Endodermal cell (in vitro differentiated cells): Measurements from ENCODE around the gene AGPAT3. TPM values are rescaled to one million over a fixed set of nuclear protein-coding genes. Genes with fewer than 3 reads are reported as not detected.

Source experiments
- DNase-seq: peaks from one replicate; pipeline ENCODE4 v3.0.0-alpha.2; 2017
- H3K27ac ChIP-seq: 2 replicates; pipeline ENCODE4 v1.5.1; 2013; ENCODE audit warnings: mild to moderate bottlenecking, low read depth, low read length, moderate library complexity
- H3K27me3 ChIP-seq: 2 replicates; pipeline ENCODE4 v1.6.1; 2013; ENCODE audit warnings: mild to moderate bottlenecking, low read length, moderate library complexity; ENCODE audit not compliant: insufficient read depth, control insufficient read depth, poor library complexity, severe bottlenecking
- H3K36me3 ChIP-seq: 2 replicates; pipeline ENCODE4 v1.7.0; 2013; ENCODE audit warnings: mild to moderate bottlenecking, low read length, moderate library complexity; ENCODE audit not compliant: control insufficient read depth, insufficient read depth
- H3K4me1 ChIP-seq: one replicate; pipeline ENCODE4 v1.7.0; 2013; ENCODE audit warnings: low read length; ENCODE audit not compliant: control insufficient read depth, insufficient read depth
- H3K4me3 ChIP-seq: 2 replicates; pipeline ENCODE4 v1.5.1; 2013; ENCODE audit warnings: mild to moderate bottlenecking, low read length, moderate library complexity
- H3K9ac ChIP-seq: 2 replicates; pipeline ENCODE4 v1.6.1; 2013; ENCODE audit warnings: mild to moderate bottlenecking, low read length, moderate library complexity; ENCODE audit not compliant: poor library complexity, severe bottlenecking; ENCODE audit errors: extremely low read depth
- H3K9me3 ChIP-seq: 2 replicates; pipeline ENCODE4 v1.6.1; 2013; ENCODE audit warnings: mild to moderate bottlenecking, low read length, moderate library complexity; ENCODE audit not compliant: control insufficient read depth
- H3K27ac Mint-ChIP-seq: 2 replicates; pipeline ENCODE4 v1.8.0; 2020; ENCODE audit warnings: mixed read lengths
- H3K27me3 Mint-ChIP-seq: 2 replicates; pipeline ENCODE4 v1.8.0; 2021; ENCODE audit warnings: mild to moderate bottlenecking, mixed read lengths; ENCODE audit not compliant: insufficient read depth
- H3K36me3 Mint-ChIP-seq: 2 replicates; pipeline ENCODE4 v1.8.0; 2020; ENCODE audit warnings: low read depth, mixed read lengths
- H3K4me1 Mint-ChIP-seq: 2 replicates; pipeline ENCODE4 v1.8.0; 2020; ENCODE audit warnings: mixed read lengths
- H3K4me3 Mint-ChIP-seq: 2 replicates; pipeline ENCODE4 v1.8.0; 2020; ENCODE audit warnings: mild to moderate bottlenecking, moderate library complexity, mixed read lengths
- H3K9me3 Mint-ChIP-seq: 2 replicates; pipeline ENCODE4 v1.8.0; 2020; ENCODE audit warnings: mild to moderate bottlenecking, mixed read lengths
- WGBS, 2 experiments: methylation state at CpG; one replicate each; pipeline versions ENCODE4 v1.1.5 to v1.1.7; 2013; ENCODE audit warnings: missing lambda C conversion rate in 2 of 2, mixed read lengths in 1 of 2; ENCODE audit not compliant: insufficient coverage in 1 of 2, insufficient read length in 1 of 2; 5-methylcytosine and 5-hydroxymethylcytosine counted together
- total RNA-seq, 2 donors: library from RNA; stranded (reverse); fragmentation: NEBNext Ultra II Directional in 1 of 2; extraction: Animal tissue kit (Norgen Biotek cat#: 25700) in 1 of 2; gene quantifications; 2 replicates in 1 of 2; 3 replicates in 1 of 2; pipeline ENCODE4 v1.2.1, GENCODE V29; 2021
- TF ChIP-seq, protein P1 (sequence below): fragments of 200-600 bp; sonication (generic); conservative IDR thresholded peaks from 2 replicates; pipeline ENCODE4 v1.5.0; 2021; ENCODE audit warnings: antibody characterized with exemption, mild to moderate bottlenecking

The AGPAT3 gene
- total RNA-seq, 2 donors from 2014 or later, result 44.0 to 74.4 TPM

DNA sequence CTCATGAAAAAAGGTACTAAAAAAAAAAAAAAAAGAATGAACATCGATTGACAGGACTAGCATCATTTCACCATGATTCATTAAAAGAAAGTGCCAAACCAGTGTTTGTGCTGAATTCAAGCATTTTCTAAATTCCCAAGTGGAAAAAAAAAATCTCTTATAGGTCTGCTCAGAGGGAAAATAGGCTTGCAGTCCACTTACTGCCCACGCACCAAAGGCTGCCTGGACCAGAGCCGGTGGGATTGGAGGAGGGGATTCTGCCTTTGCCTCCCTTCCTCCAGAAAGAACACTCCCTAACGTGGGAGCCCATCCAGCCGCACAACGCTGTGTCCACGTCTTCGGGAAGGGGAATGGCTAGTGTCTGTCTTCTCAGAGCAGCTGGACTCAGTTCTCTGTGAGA is 141.6 kb downstream of the AGPAT3 start:
- Histone ChIP-seq H3K27ac (no peak overlapping the region), H3K36me3 (no peaks in the 10 kb centered on the region), H3K4me1 (peaks cover 3% of the 10 kb centered on the region), H3K9ac (no peak overlapping the region), H3K27me3 (no peaks in the 10 kb centered on the region), H3K4me3 (no peak overlapping the region), H3K9me3 (no peaks in the 10 kb centered on the region)
- no peaks in the 10 kb centered on the region for H3K36me3 Mint-ChIP-seq
- no peak overlapping the region for H3K4me3 Mint-ChIP-seq
- no peak overlapping the region for H3K27ac Mint-ChIP-seq
- H3K27me3 Mint-ChIP-seq, result no peaks in the 10 kb centered on the region
- WGBS, 2 experiments, result 96 to 99% methylated on average over 6 to 8 of the region's 8 CpGs
- H3K4me1 Mint-ChIP-seq, result peaks cover 13% of the 10 kb centered on the region
- DNase-seq, result no peak
- no peaks in the 10 kb centered on the region for H3K9me3 Mint-ChIP-seq
- TF ChIP-seq, protein P1, sequence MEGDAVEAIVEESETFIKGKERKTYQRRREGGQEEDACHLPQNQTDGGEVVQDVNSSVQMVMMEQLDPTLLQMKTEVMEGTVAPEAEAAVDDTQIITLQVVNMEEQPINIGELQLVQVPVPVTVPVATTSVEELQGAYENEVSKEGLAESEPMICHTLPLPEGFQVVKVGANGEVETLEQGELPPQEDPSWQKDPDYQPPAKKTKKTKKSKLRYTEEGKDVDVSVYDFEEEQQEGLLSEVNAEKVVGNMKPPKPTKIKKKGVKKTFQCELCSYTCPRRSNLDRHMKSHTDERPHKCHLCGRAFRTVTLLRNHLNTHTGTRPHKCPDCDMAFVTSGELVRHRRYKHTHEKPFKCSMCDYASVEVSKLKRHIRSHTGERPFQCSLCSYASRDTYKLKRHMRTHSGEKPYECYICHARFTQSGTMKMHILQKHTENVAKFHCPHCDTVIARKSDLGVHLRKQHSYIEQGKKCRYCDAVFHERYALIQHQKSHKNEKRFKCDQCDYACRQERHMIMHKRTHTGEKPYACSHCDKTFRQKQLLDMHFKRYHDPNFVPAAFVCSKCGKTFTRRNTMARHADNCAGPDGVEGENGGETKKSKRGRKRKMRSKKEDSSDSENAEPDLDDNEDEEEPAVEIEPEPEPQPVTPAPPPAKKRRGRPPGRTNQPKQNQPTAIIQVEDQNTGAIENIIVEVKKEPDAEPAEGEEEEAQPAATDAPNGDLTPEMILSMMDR, result no peak

DNA sequence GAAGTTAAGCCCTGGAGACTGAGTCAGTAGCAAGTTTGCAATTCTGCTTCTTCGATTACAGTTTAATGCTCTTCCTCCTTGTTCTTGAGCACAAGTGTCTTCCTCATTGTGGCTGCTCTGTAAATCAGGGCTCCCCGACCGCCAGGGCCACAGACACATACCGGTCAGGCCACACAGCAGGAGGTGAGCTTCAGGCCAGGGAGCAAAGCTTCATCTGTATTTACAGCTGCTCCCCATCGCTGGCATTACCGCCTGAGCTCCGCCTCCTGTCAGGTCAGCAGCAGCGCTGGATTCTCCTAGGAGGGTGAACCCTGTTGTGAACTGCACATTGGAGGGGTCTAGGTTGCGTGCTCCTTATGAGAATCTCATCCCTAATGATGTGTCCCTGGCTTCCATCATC is 145.4 kb downstream of the AGPAT3 start:
- Histone ChIP-seq H3K9me3 (no peaks in the 10 kb centered on the region), H3K4me1 (peaks cover 3% of the 10 kb centered on the region), H3K4me3 (peak overlapping the region; percentile 76), H3K27me3 (no peaks in the 10 kb centered on the region), H3K27ac (no peak overlapping the region), H3K36me3 (no peaks in the 10 kb centered on the region), H3K9ac (no peak overlapping the region)
- TF ChIP-seq, protein P1, result no peak
- peak overlapping the region; percentile 78 for H3K4me3 Mint-ChIP-seq
- H3K4me1 Mint-ChIP-seq, result peaks cover 27% of the 10 kb centered on the region
- DNase-seq, result peak; percentile 79
- H3K36me3 Mint-ChIP-seq, result no peaks in the 10 kb centered on the region
- 44 to 56% methylated on average over 8 to 9 of the region's 9 CpGs for WGBS, 2 experiments
- H3K27me3 Mint-ChIP-seq, result no peaks in the 10 kb centered on the region
- H3K9me3 Mint-ChIP-seq, result no peaks in the 10 kb centered on the region
- no peak overlapping the region for H3K27ac Mint-ChIP-seq

DNA sequence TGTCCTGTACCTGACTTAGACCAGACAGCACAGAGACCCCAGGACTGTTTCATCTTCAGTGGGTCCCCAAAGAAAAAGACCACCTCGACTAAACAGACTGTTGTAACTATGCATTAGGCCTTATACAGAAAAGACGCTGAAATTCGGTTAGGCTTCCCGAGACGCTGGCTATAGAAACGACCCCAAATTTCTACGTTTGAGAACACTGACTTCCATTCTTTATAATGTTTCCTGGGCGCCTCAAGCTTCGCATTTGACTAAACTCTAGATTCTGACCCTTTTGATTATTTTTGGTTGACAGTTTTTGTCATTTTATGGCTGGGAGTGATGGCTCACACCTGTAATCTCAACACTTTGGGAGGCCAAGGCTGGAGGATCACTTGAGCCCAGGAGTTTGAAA is 146.1 kb downstream of the AGPAT3 start:
- Histone ChIP-seq H3K9me3 (no peaks in the 10 kb centered on the region), H3K4me1 (peaks cover 3% of the 10 kb centered on the region), H3K4me3 (peak overlapping the region; percentile 76), H3K9ac (peak overlapping the region; percentile 70), H3K27me3 (no peaks in the 10 kb centered on the region), H3K36me3 (no peaks in the 10 kb centered on the region), H3K27ac (no peak overlapping the region)
- Mint-ChIP-seq H3K36me3 (no peaks in the 10 kb centered on the region), H3K27ac (peak overlapping the region; percentile 89), H3K27me3 (no peaks in the 10 kb centered on the region), H3K4me3 (peak overlapping the region; percentile 78), H3K4me1 (peaks cover 27% of the 10 kb centered on the region), H3K9me3 (no peaks in the 10 kb centered on the region)
- no peak for DNase-seq
- 88 to 94% methylated on average over 9 of the region's 9 CpGs for WGBS, 2 experiments
- TF ChIP-seq, protein P1, result no peak
